ENCODE data around the gene FGR.
A peak's percentile ranks its signal among the peaks of the same experiment; 100 is the strongest.
"Not testable (repeated sequence)": the region's sequence is repeated elsewhere in the genome, so short reads cannot be mapped to it uniquely, and the experiment has no call there.

The FGR gene

GRCh38 chr1:27634985-27635367 lies at the start of gene FGR:
Gene FGR (minus strand): TSS chr1:27635185. CDS start chr1:27623916, 11,269 bp downstream.
- no peak for DNase-seq (ENCODE audit: low read depth in 2 of 2)

DNA sequence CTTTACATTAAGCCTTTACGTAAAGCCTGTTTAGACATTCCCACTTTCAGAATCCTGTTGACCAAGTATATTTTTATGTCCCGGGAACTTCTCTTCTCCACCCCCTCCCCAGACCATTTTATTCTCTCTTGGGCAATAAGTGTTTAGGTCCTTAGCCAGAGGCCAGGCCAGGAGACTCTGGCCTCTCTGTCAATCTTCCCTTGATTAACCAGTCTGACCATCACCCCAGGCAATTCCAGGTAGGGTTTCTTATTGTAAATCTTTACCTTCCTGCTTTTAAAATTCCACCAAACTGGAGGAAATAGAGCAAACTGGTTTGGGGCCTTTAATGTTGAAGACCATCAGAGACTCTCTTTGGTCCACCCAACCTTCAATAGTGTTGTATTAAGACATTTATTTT lies 49.2 kb upstream of the FGR start:
- DNase-seq (ENCODE audit: low read depth in 2 of 2) = no peak

DNA sequence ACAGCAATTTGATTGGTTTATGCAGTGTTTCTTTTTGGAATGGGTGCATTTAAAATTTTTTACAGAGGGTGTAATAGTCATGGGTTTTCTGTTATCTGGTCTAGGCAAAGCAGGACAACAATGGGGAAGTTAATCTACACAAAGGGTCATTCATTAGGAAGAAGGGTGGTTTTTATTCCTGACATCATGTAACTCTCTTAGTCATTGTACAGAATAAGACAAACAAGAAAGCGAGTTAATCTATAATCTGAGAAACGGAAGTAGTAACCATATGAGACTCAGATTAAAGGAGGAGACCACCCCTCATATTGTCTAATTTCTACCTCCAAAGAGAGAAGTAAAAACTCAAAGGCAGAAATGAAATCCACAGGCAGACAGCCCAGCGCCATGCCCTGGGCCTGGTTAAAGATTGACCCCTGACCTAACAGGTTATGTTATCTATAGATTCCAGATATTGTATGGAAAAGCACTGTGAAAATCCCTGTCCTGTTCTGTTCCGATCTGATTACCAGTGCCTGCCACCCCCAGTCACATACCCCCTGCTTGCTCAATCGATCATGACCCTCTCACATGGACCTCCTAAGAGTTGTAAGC lies 47.5 kb upstream of the FGR start:
- no peak for DNase-seq (ENCODE audit: low read depth in 2 of 2)

- not testable (repeated sequence) for DNase-seq (ENCODE audit: low read depth in 2 of 2)
Measured at GRCh38 chr1:27681580-27681979, 46.6 kb upstream of the FGR start.

DNA sequence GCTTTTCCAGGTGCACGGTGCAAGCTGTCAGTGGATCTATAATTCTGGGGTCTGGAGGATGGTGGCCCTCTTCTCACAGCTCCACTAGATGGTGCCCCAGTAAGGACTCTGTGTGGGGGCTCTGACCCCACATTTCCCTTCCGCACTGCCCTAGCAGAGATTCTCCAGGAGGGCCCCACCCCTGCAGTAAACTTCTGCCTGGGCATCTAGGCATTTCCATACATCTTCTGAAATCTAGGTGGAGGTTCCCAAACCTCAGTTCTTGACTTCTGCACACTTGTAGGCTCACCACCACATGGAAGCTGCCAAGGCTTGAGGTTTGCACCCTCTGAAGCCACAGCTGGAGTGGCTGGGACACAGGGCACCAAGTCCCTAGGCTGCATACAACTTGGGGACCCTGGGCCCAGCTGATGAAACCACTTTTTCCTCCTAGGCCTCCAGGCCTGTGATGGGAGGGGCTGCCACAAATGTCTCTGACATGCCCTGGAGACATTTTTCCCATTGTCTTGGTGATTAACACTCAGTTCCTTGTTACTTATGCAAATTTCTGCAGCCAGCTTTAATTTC lies 45.3 kb upstream of the FGR start:
- DNase-seq (ENCODE audit: low read depth in 2 of 2) = not testable (repeated sequence)

DNA sequence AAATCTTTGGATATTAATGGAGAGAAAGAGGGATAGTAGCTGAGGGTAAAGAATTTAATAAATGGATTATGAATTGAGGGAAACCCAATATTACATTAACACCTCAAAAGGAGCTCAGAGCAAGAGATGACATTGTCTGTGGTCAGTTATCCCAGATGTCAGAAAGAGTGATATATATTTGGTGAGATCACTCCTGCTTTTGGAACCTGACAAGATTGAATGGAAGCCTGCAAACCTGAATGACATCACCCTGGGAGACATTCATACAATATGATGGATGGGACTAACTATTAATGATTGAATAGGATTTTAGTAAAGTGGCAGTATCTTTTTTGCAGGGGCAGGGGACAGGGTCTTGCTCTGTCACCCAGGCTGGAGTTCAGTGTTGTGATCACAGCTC lies 43.8 kb upstream of the FGR start:
- no peak for DNase-seq (ENCODE audit: low read depth in 2 of 2)

DNA sequence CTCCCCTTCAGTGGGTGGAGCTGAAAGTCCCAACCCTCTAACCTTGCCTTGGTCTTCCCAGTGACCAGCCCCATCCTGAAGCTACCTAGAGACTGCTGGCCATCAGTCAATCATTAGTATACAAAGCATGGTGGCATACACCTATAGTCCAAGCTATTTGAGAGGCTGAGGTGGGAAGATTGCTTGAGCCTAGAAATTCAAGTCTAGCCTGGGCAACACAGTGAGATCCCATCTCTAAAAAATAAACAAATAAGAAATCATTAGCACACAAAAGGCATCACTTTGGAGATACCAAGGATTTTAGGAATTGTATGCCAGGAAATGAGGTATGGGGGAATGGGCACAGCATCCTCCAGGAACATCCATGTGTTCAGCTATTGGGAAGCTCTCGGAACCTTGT lies 41.4 kb upstream of the FGR start:
- DNase-seq (ENCODE audit: low read depth in 2 of 2) = no peak

DNA sequence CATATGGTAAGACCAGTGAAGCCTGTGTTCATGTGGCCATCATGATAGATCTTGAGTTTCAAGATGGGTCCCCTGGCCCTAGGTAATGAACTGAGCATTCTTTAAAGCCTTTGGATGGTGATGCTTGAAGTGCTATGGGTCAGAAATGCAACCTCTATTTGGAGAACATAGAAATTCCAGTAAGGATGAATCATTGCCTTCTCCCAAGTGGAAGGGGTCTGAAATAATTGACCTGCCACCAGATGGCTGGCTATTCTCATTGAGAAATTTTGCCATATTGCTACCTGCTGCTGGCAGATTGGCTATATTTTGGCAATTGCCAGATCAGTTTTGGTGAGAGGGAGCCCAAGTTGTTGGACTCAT lies 37.7 kb upstream of the FGR start:
- no peak for DNase-seq (ENCODE audit: low read depth in 2 of 2)

- peak; percentile 56 to 61 for DNase-seq (ENCODE audit: low read depth in 2 of 2)
Measured at GRCh38 chr1:27671964-27672749, 37.2 kb upstream of the FGR start, which contains the start of gene IFI6. Gene IFI6 (minus strand): TSS chr1:27672192. CDS start chr1:27669314, 2,878 bp downstream.

DNA sequence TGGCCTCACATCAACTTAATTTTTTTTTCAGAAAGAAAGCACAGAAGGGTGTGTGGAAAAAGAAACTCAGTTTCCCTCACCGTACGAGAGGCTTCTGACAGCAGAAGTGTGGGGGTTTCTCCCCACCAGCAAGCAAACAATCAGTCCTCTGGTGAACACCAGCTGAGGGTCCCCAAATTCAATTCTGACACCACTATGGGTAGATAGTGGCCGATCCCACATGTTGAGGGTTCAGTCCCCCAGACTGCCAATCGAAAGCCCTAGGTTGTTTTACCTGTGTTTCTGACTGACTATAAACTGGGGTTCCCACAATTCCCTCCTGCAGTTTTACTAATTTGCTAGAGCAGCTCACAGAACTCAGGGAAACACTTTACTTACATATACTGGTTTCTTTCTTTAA lies 34.9 kb upstream of the FGR start:
- no peak for DNase-seq (ENCODE audit: low read depth in 2 of 2)

GRCh38 chr1:27668808-27669723 lies 34.1 kb upstream of the FGR start:
- peak; percentile 71 to 75 for DNase-seq (ENCODE audit: low read depth in 2 of 2)

GRCh38 chr1:27668121-27668807 lies 33.3 kb upstream of the FGR start:
- no peak for DNase-seq (ENCODE audit: low read depth in 2 of 2)

GRCh38 chr1:27666791-27667254 lies 31.8 kb upstream of the FGR start:
- DNase-seq (ENCODE audit: low read depth in 2 of 2) = no peak

DNA sequence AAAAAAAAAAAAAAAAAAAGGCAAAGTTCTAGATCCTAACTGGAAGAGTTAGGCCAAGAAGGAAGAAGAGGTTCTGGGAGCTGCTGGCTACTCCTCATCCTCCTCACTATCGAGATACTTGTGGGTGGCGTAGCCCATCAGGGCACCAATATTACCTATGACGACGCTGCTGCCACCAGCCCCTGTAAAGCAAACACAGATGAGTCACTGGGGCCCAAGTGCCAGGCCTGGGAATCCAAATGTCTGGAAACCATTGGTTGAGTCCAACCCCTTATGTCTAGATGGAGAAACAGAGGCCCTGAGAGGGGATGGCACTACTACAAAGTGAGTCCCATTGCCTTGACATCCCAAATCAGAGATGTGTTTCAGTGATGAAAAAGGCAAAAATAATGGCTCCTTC lies 31.3 kb upstream of the FGR start:
- no peak for DNase-seq (ENCODE audit: low read depth in 2 of 2)

DNA sequence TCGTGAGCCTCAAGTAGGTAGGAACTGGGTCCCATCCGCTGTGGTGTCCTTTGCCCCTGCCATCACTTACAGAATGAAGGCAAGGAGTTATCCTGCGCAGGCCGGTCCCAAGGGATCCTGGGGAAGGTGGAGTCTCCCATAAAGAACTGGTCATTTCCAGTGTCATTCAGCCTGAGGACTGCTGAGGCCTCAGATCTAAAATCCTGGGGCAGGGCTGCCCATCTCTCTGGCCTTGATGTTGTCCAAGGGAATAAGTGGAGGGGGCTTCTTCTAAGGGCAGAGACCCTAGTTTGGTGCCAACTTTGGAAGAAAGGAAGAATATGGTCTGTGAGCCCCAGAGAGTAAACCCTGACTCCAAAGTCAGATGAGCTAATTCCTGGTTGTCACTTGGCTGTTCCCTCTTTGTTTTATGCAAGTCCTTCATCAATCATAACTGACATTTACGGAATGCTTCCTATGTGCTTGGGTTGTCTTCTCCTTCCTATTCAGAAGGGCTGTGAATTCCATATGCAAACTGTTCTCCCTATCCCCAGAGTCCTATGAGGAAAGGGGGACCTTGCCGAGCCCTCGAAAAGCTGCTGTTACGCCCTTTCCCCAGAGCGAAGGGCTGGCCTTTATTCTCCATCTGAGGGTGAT lies 30.1 kb upstream of the FGR start:
- DNase-seq (ENCODE audit: low read depth in 2 of 2) = no peak

DNA sequence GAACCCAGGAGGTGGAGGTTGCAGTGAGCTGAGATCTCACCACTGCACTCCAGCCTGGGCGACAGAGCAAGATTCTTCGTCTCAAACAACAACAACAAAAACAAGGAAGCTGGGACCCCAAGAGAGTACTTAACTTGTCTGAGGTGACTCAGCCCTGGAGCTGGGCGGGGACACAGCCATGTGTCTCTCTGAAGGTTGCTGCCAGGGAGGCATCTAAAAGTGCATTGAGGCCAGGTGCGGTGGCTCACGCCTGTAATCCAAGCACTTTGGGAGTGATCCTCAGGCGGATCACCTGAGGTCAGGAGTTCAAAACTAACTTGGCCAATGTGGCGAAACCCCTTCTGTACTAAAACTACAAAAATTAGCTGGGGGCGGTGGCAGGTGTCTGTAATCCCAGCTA lies 29.3 kb upstream of the FGR start:
- DNase-seq (ENCODE audit: low read depth in 2 of 2) = no peak

GRCh38 chr1:27662707-27663393 lies 27.9 kb upstream of the FGR start:
- DNase-seq (ENCODE audit: low read depth in 2 of 2) = peak; percentile 69 to 76

GRCh38 chr1:27662261-27662660 lies 27.3 kb upstream of the FGR start:
- no peak for DNase-seq (ENCODE audit: low read depth in 2 of 2)

- DNase-seq (ENCODE audit: low read depth in 2 of 2) = no peak
Measured at GRCh38 chr1:27661412-27662075, 26.6 kb upstream of the FGR start.
